ENCODE measurements around the gene TSR3.

- no peak for TF ChIP-seq POLR2A (IDR thresholded peaks at IDR 0.05; ENCODE audit: borderline replicate concordance, extremely low read depth, insufficient read depth, insufficient read length)
- no peak for TF ChIP-seq POLR2AphosphoS5 (IDR thresholded peaks at IDR 0.05; ENCODE audit: low read depth, low read length)
- TF ChIP-seq EZH2phosphoT487 (IDR thresholded peaks at IDR 0.05; ENCODE audit: borderline replicate concordance) = no peak
- TF ChIP-seq CTCF (IDR thresholded peaks at IDR 0.05 in 2 of 3, conservative IDR thresholded peaks at IDR 0.05 in 1 of 3; ENCODE audit: borderline replicate concordance in 1 of 3, insufficient read depth in 1 of 3, low read depth in 2 of 3, low read length in 2 of 3) = no peak
- TF ChIP-seq CBX3 (IDR thresholded peaks at IDR 0.05; ENCODE audit: low read depth) = no peak
- TF ChIP-seq REST (IDR thresholded peaks at IDR 0.05; ENCODE audit: low read depth) = no peak
- no peak for TF ChIP-seq ATF3 (IDR thresholded peaks at IDR 0.05)
- TF ChIP-seq YY1 (IDR thresholded peaks at IDR 0.05; ENCODE audit: extremely low read depth, insufficient replicate concordance, low read depth, low read length) = no peak
- TF ChIP-seq SIN3A (IDR thresholded peaks at IDR 0.05; ENCODE audit: low read depth) = no peak
- no peak for TF ChIP-seq TCF7L2 (IDR thresholded peaks at IDR 0.05; ENCODE audit: borderline replicate concordance, extremely low read depth, insufficient read depth, insufficient read length)
- TF ChIP-seq ZBTB33 (IDR thresholded peaks at IDR 0.05; ENCODE audit: extremely low read depth, insufficient replicate concordance, low read length) = no peak
- TF ChIP-seq MAX (IDR thresholded peaks at IDR 0.05) = no peak
These were observed 1.7 kb downstream of the TSR3 start for GRCh38 chr16:1349951-1350350.
